ENCODE measurements around the gene LRFN2.

Gene LRFN2

DNA sequence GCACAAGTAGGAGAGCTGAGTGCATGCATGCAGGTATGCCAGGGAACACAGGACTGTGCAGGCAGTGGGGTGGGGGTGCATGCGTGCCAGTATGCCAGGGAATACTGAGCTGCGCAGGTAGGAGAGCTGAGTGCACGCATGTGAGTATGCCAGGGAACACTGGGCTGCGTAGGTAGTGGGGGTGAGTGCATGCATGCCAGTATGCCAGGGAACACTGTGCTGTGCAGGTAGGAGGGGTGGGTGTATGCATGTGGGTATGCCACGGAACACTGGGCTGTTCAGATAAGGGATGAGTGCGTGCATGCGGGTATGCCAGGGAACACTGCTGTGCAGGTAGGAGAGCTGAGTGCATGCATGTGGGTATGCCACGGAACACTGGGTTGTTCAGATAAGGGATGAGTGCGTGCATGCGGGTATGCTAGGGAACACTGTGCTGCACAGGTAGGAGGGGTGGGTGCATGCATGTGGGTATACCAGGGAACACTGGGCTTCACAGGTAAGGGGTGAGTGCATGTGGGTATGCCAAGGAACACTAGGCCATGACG, 77.4 kb downstream of the LRFN2 start:
- no peak for DNase-seq

- DNase-seq: no peak
These were observed 78.1 kb downstream of the LRFN2 start for GRCh38 chr6:40509086-40509485.

- DNase-seq: no peak
These were observed 80.2 kb downstream of the LRFN2 start for GRCh38 chr6:40506954-40507353.

DNA sequence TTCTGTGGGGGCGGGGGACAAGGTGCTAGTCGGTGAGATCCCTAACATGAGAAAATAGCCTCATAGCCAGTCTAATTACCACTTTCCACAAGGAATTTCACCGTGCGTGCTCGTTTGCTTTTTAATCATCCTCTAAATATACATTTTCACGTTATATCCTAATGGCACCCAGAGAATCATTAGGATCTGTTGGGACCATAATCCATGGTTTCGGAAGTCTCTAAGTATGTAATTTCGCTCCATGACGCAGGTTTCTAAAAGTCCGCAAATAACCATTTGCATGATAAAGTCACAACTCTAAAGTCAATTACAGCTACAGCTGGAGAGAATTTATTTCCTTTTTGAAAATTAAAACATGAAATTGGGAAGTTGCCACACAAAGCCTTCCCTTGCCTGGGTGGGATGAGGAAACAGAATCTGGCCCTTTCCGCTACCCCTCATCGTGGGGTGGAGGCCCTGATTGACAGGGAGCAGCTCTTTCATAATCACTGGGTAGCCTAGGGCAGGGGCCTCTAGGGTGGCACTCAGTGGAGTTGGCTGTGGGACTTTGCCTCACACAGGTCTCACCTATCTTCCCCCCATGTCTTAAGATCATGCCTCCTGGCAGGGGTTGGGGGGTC, 81.9 kb downstream of the LRFN2 start:
- no peak for DNase-seq

DNA sequence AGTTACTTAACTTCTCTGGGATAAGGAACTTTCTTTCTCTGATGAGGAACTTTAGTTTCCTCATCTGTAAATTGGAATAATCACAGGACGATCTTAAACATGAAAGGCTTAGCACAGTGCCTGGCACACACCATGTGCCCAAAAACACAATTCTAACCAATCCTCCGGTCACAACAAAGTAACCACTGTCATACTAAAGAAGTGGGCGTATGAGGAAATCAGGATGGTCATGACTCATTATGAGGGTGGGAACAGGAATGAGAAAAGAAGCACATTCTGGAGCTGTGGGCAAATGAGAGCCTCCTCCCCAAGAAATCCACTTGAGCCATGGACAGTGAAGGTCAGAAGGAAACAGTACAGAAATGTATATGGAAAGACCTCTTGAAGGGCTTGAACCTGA, 82.9 kb downstream of the LRFN2 start:
- no peak for DNase-seq

- no peak for DNase-seq
These were observed 86.9 kb downstream of the LRFN2 start for GRCh38 chr6:40500227-40500626.

DNA sequence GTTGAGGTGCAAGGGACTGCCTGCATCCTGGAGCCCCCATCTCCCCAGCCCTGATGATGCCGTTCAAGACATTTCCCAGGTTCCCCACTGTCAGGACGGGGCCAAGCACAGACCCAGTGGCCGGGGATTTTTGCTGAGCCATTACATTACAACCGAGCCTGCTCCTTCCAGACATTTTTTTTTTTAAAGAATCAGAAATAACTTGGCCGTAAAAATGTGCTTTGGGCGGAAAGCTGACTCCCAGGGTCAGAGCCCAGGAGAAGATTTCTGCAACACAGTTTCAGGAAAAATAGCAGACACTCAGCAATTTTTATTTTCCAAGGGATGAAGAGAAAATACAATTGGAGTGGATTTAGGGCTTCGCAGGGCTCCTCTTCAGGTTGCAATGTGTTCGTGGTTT, 87.9 kb downstream of the LRFN2 start:
- no peak for DNase-seq

DNA sequence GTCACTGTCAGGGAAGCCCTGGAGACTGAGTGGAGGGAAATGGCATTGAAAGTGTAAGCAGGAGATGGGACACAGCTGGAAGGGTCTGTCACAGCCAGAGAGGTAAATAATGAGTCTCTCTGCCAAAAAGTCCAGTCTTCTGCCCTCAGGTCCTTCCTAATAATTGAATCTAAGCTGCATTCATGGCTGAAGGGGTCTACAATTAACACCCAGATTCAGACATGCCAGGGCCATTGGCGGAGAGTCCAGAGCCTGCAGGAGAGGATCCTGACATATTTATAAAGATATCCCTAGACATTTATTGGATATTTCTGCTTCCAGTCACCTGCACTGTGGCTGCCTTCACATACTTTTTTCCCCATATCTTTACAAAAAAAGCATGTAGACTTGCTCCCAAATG, 89.0 kb downstream of the LRFN2 start:
- DNase-seq: no peak

DNA sequence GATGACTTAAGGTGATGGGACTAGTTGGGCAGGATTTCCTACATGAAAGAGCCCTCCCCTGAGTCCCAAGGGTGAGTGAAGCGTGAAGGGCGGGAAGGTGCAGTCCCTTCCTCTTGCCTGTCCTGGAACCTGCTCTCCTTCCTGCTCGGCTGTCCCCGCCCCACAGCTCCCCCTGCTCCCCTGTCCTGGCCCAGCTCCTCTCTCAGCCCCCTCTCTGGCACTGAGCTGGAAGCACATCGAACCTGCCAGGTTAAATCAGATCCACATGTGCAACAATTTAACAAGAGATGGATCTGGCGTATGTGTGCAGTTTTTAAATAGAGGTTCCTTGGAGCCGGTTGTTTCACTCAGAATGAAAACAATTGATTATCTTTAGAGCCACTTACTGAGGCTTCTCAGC, 95.0 kb downstream of the LRFN2 start:
- DNase-seq: no peak

- no peak for DNase-seq
These were observed 96.7 kb downstream of the LRFN2 start for GRCh38 chr6:40490508-40490907.

- no peak for DNase-seq
These were observed 97.4 kb downstream of the LRFN2 start for GRCh38 chr6:40489798-40490197.

DNA sequence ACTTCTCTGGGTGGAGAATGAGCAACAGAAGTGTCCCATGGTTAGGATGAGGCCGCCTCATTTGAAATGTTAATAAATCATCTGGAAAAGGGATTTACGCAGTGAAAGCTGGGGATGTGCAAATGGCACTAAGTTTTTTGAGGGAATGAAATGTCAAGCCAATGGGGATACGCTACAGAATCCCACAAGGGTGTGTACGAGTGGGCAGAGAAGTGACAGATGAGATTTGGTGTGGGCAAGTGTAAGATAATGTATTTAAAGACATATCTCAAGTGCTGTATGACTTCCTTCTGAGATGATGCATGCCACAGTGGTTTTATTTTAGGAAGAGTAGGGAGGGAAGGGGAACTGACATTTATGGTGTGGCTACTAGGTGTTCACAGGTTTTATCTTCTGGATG, 100.6 kb downstream of the LRFN2 start:
- DNase-seq: no peak

DNA sequence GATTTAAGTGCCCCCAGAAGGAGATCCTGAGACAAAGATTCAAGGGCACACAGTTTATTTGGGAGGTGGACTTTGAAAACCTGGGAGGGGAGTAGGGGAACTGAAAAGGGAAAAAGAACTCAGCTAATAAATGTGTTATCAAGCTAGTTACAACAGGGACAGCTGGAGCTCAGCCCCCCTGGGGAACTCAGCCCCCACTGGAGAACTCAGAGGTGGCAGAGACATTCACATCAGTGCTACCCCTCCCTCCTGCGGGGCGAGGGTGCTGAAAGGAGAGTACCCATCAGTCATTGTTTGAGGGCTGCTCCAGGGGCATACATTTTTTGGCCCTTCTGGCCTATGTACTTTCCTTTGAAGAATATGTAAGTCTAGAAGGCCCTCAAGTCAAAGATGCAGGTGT, 101.4 kb downstream of the LRFN2 start:
- no peak for DNase-seq

DNA sequence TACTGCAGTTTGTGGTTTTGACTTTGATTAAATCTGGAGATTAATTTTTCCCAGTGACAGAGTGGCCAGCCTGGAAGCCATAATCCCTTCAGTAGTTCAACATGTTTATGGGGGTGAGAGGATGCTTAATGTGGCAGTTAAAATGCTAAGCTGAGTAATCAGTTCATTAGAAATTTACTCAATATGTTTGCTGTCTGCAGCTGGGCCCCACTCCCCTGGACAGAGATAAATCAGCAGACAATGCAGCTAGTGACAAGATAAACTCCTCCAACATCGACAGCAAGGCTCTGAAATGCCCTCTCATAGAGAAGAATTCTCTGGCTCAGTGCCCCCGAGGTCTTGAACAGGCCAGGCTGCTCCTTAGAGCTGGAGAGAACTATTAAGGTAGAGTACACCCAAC, 101.9 kb downstream of the LRFN2 start:
- no peak for DNase-seq

GRCh38 chr6:40484066-40484465, 103.1 kb downstream of the LRFN2 start:
- no peak for DNase-seq

GRCh38 chr6:40482532-40482931, 104.6 kb downstream of the LRFN2 start:
- DNase-seq: no peak

DNA sequence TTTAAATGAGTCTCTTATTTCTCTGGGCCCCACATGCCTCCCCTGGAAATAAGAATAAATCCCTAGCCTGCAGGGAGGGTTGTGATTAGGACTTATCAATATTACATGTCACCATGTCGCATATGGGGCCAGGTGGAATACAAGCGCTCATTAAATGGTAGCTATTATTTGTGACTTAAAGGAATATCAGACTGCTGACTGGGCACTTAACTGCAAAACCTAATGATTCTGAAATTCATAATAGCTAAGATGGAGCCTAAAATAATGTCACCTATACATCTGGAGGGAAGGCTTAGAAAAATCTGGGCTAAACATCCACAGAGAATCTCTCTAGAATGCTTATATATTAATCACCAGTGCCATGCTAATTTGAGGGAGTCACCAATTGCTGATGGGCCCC, 106.5 kb downstream of the LRFN2 start:
- no peak for DNase-seq

DNA sequence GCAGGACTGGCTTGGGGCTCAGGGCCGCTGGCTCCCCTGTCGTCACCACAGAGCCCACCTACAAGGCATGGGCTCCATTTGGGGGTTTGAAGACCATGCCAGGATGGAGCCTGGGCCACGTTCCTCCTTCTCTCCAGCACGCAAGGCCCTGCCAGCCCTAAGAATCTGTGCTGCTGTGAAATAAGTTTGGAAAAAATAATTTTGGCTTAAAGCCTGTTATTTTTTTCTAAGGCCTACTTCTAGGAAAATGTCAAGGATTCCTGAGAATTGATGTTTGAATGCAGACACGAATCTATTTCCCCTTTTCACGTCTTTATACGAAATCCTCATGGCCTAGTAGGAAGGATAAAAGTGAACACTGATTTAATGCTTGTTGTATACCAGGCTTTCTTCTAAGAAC, 107.5 kb downstream of the LRFN2 start:
- DNase-seq: no peak

DNA sequence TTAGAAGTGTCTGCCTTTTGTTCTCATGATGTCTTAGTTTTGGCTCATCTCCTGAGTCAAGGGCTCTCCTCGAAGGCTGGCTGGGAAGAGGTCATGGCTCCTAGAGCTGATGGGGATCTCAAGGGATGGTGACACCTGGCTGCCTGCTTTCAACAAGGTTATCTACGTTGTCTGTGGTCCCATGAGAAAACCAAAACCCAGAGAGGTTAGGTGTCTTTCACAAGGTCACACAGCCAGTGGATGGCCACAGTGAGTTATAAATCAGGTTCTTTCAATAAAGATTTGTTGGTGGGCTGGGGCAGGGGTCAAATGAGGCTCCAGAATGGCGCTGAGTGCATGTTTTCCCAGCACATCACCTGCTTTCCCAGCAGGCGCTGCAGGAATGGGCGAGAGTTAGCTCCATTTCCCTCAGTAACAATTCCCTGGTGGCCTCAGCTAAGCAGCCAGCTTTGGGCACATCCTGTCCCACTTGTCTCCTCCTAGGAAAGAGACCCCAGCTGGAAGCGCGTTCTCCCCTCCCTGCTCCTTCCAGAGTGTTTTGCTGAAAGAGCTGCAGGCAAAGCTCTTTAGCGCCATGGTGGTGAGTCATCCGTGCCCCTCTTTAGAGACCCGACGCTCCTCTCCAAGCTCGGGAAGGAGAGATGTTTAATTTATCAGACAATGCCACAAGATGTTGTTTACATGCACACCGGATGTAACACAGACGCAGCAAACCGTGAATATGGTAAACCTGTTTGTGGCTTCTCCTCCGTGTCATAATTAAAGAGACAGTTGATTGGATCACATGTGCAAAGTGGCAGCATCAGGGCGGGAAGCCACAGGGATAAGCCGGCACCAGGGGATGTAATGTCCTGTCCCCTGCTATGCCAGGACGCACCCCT, 109.7 kb downstream of the LRFN2 start:
- DNase-seq: peak; percentile 55

DNA sequence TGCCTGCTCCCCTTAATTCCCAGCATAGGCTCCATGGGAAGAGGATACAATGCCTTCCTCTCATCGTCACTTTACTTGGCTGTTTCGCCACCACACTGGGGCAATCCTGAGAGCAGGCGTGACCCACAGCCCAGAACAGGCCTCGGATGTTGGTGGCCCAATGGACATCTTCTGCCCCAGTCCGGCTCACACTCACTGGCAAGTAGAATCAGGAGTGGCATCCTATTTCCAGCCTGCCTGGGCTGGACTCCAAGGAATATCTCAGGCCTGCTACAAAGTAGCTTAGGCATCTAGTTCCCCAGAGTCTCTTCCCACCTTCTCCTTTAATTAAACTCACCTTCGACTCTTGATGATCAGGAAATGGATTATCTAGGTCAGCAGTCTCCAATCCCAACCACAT, 110.5 kb downstream of the LRFN2 start:
- no peak for DNase-seq

DNA sequence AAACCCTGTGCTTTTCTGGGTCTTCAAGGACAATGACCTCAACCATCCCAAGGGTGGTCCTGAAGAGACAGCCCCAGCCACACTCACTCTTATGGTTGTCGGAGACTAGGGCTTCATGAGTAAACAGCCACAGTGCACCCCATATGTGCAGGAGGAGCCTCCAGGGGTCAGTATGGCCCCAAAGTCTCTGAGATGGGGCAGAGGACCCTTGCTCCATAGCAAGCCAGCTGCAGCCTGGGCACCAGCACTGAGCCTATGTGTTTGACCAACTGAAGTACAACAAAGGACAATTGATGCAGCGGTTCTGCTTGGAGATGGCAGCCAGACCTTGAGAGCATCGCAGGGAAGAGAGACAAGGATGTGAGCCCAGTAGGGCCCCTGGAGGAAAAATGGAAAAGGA, 112.2 kb downstream of the LRFN2 start:
- no peak for DNase-seq

GRCh38 chr6:40473026-40473425, 114.1 kb downstream of the LRFN2 start:
- DNase-seq: no peak

GRCh38 chr6:40472353-40472752, 114.8 kb downstream of the LRFN2 start:
- peak; percentile 24 for DNase-seq

GRCh38 chr6:40471243-40471642, 115.9 kb downstream of the LRFN2 start:
- no peak for DNase-seq

All from NCI-H2107 (cell line).